Measurements from ENCODE around the gene RBBP8NL. TPM values are rescaled to one million over a fixed set of nuclear protein-coding genes. Genes with fewer than 3 reads are reported as not detected.

RBBP8NL gene
- total RNA-seq, 2 donors from 2014 or later: not detected

DNA sequence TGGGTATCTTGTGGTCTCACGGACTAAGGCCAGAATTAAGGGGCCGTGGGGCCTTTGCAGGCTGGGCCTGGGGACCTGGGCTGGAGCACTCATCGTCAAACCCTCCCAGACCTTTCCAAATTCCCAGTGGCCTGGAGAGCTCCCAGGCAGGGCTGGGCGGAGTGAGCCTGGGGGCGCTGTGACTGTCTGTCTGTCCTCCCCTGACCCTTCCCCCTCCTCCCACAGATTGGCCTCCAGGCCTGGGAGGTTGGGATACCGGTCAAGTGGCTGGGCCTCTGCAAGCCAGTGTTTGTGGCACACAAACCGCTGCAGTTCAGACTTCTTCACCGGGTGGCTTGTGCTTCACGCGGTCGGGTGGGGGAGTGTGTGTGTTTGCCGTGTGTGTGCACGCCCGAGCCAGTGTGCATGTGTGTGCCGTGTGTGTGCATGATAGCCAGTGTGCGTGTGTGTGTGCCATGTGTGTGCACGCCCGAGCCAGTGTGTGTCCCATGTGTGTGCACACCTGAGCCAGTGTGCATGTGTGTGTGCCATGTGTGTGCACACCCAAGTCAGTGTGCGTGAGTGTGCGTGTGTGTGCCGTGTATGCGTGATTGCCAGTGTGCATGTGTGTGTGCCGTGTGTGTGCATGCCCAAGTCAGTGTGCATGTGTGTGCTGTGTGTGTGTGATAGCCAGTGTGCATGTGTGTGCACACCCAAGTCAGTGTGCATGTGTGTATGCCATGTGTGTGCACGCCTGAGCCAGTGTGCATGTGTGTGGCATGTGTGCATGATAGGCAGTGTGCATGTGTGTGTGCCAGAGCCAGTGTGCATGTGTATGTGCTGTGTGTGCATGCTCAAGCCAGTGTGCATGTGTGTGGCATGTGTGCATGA lies 6.3 kb downstream of the RBBP8NL start:
- Histone ChIP-seq H3K36me3 (no peaks in the 10 kb centered on the region), H3K27me3 (no peaks in the 10 kb centered on the region), H3K4me1 (no peaks in the 10 kb centered on the region), H3K27ac (no peak overlapping the region), H3K4me3 (no peak overlapping the region), H3K9me3 (no peaks in the 10 kb centered on the region)
- TF ChIP-seq, protein P1, sequence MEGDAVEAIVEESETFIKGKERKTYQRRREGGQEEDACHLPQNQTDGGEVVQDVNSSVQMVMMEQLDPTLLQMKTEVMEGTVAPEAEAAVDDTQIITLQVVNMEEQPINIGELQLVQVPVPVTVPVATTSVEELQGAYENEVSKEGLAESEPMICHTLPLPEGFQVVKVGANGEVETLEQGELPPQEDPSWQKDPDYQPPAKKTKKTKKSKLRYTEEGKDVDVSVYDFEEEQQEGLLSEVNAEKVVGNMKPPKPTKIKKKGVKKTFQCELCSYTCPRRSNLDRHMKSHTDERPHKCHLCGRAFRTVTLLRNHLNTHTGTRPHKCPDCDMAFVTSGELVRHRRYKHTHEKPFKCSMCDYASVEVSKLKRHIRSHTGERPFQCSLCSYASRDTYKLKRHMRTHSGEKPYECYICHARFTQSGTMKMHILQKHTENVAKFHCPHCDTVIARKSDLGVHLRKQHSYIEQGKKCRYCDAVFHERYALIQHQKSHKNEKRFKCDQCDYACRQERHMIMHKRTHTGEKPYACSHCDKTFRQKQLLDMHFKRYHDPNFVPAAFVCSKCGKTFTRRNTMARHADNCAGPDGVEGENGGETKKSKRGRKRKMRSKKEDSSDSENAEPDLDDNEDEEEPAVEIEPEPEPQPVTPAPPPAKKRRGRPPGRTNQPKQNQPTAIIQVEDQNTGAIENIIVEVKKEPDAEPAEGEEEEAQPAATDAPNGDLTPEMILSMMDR (IDR thresholded peaks at IDR 0.05): no peak
- DNase-seq (ENCODE audit: low spot score): no peak

DNA sequence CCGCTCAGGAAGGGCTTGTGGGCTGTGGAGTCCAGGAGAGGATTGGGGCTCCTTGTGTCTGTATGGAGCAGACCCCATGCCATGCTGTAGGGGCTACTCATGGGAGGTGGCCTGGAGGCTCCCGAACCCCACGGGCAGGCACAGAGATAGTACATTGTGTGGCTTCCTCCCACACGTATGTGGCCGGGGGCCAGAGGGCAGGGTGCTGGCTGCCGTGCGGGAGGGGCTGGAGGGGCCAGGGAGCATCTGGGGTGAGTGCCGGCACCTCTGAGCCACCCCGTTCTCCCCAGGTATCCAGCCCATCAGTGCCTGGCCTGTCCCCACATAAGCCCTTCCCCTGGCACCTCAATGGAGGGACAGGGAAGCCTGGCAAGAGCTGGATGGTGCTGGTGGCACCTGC lies 7.6 kb downstream of the RBBP8NL start:
- no peaks in the 10 kb centered on the region for H3K27me3 ChIP-seq
- H3K36me3 ChIP-seq: no peaks in the 10 kb centered on the region
- TF ChIP-seq, protein P1 (IDR thresholded peaks at IDR 0.05): no peak
- H3K27ac ChIP-seq: no peak overlapping the region
- no peak overlapping the region for H3K4me3 ChIP-seq
- no peaks in the 10 kb centered on the region for H3K4me1 ChIP-seq
- DNase-seq (ENCODE audit: low spot score): no peak
- no peaks in the 10 kb centered on the region for H3K9me3 ChIP-seq

DNA sequence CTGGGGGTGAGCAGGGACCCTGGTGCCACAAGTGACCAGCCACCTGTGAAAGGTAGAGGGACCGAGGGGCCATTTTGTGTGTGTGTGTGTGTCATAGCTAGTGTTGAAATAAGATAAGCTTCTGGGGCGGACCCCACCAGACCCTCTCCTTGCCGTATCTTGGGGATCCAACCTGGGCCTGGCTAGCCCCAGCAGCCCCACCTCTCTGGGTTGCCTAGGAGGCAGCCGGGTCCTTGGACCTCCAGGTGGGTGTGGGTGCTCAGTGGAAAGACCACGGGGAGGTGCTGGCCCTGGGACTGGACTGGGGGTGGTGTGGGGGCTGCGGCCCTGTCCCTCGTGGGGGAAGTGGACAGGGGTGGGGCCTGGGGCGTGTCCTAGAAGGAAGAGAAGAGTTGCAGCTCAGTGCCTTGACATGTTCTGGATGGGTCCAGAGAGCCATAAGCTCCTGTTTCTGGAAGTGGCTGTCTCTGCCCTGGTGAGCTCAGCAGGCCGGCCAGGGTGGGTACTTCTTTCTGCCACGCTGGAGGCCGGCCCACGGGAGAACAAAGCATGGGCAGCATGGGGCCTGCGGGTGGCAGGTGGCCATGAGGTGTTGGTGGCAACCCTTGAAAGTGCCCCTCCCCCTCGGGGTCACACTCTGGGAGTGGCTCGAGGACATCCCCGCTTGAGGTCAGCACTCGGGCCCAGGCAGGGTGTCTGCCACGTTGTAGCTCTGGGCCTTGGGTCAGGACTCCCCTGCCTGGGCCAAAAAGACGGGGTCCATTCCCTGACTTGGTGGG lies 8.4 kb downstream of the RBBP8NL start:
- no peaks in the 10 kb centered on the region for H3K27me3 ChIP-seq

DNA sequence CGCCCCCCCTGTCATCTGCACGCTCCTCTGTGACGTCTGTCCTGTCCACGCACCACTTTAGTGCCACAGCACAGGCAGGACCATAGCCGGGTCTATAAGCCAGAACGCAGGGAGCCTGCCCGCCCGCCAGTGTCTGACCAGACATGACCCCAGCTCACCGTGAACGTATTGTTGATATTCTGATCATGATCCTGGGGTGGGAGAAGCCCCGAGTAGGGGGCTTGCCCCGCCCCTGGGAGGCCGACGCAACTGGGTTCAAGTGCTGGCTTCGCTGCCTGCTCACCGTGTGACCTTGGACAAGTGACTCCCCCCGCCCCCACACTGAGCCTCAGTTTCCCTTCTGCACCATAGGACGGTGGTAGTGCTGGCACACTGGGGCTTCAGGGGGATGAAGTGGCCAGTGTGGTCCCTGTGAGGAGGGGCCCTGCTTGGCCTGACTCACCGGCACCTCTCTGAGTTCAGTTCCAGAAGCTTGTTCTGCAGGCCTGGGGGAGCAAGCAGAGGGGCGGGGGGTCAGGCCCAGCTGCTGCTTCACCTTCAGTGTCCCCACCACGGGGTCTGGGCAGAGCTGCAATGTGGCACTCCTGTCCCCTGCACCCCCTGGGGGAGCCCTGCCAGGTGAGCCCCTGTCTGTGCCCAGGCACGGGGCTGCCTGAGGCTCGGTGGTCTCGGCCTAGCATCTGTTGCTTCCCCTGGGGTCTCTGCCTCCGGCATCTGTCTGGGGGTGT lies 9.2 kb downstream of the RBBP8NL start:
- H3K27me3 ChIP-seq: no peaks in the 10 kb centered on the region
- no peaks in the 10 kb centered on the region for H3K9me3 ChIP-seq
- no peak overlapping the region for H3K27ac ChIP-seq
- H3K4me1 ChIP-seq: no peaks in the 10 kb centered on the region
- TF ChIP-seq, protein P1 (IDR thresholded peaks at IDR 0.05): no peak
- no peaks in the 10 kb centered on the region for H3K36me3 ChIP-seq
- no peak for DNase-seq (ENCODE audit: low spot score)
- H3K4me3 ChIP-seq: no peak overlapping the region

More for the DNA sequence above, 8.4 kb downstream of the RBBP8NL start:
- Histone ChIP-seq H3K4me1 (no peaks in the 10 kb centered on the region), H3K36me3 (no peaks in the 10 kb centered on the region), H3K9me3 (no peaks in the 10 kb centered on the region), H3K27ac (no peak overlapping the region), H3K4me3 (no peak overlapping the region)
- TF ChIP-seq, protein P1 (IDR thresholded peaks at IDR 0.05): no peak
- DNase-seq (ENCODE audit: low spot score): no peak

DNA sequence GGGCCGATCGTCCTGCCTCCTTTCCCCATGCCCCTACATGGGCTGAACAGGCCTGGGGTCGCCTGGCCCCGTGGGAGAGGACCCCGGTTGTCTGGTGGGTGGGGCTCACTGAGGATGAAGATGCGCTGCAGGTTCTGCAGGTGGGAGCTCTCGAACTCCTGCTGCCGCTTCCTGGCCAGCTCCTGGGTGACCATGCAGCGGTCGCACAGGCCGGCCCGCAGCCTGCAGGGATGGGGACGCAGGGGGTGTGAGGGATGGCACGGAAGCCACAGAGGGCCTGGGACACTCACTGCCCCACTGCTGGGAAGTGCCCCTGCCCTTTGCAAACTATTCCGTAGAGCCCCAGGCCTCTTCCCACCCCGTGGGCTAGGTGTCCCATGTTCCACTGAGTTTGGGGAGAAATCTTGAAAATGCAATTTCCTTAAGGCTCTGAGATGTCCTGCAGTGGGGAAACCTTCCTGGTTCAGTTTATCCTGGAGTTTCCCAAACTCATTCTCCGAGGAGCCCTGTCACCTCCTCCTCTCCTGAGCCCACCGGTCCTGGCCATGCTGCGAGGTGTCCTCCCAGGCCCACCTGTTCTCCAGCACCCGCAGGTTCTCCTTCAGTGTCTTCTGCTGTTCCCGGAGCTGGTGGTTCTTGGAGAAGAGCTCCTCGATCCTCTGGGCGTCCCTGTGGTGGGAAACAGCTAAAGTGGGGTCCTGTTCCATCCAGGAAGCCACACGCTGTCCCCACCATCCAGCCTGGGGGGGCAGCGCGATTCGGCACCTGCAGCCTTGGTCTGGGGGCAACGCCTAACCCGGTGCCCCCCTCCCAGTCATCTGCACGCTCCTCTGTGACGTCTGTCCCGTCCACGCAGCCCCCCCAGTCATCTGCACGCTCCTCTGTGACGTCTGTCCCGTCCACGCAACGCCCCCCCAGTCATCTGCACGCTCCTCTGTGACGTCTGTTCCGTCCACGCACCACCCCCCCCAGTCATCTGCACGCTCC lies 10.4 kb downstream of the RBBP8NL start:
- TF ChIP-seq, protein P1 (IDR thresholded peaks at IDR 0.05): no peak
- Histone ChIP-seq H3K9me3 (no peaks in the 10 kb centered on the region), H3K4me1 (no peaks in the 10 kb centered on the region), H3K27me3 (no peaks in the 10 kb centered on the region), H3K36me3 (no peaks in the 10 kb centered on the region), H3K27ac (no peak overlapping the region), H3K4me3 (no peak overlapping the region)
- no peak for DNase-seq (ENCODE audit: low spot score)
